Activated CD8-positive, alpha-beta T cell treated with anti-CD3 and anti-CD28 coated beads for 36 hours (primary cell): Measurements from ENCODE around the gene CD3E. TPM values are rescaled to one million over a fixed set of nuclear protein-coding genes. Genes with fewer than 3 reads are reported as not detected.

Experiments
- ATAC-seq: fragments of 200-7000 bp; cut with Tn5 transposase; one replicate; pipeline ENCODE4 v1.10.0; 2021; ENCODE audit warnings: mild to moderate bottlenecking, moderate library complexity
- CTCF ChIA-PET: fragments of 350-600 bp; sonication (Branson Sonifier 250); formaldehyde crosslinking; loops from one replicate; lab custom pipeline; 2021; ENCODE audit warnings: antibody characterized with exemption; lab: Charles Lee
- POLR2A ChIA-PET: fragments of 350-600 bp; sonication (Branson Sonifier 250); formaldehyde crosslinking; loops from one replicate; lab custom pipeline; 2021; ENCODE audit warnings: antibody characterized with exemption; lab: Charles Lee
- DNase-seq: peaks from one replicate; pipeline ENCODE4 v3.0.0-alpha.2; 2020
- H3K27ac Mint-ChIP-seq: one replicate; pipeline ENCODE4 v1.8.0; 2021; ENCODE audit warnings: mild to moderate bottlenecking, mixed read lengths
- H3K27me3 Mint-ChIP-seq: one replicate; pipeline ENCODE4 v1.8.0; 2021; ENCODE audit warnings: mixed read lengths
- H3K36me3 Mint-ChIP-seq: one replicate; pipeline ENCODE4 v1.8.0; 2021; ENCODE audit warnings: low read depth, mixed read lengths
- H3K4me1 Mint-ChIP-seq: one replicate; pipeline ENCODE4 v1.8.0; 2021; ENCODE audit warnings: low read depth, mixed read lengths
- H3K4me3 Mint-ChIP-seq: one replicate; pipeline ENCODE4 v1.8.0; 2021; ENCODE audit warnings: mild to moderate bottlenecking, moderate library complexity, mixed read lengths
- H3K9me3 Mint-ChIP-seq: one replicate; pipeline ENCODE4 v1.8.0; 2021; ENCODE audit warnings: mixed read lengths
- intact Hi-C: fragments of 100-400 bp; cut with micrococcal nuclease; formaldehyde crosslinking; loops from one replicate; pipeline ENCODE4 v1.10.0; 2022
- total RNA-seq, 2 experiments: library from RNA; stranded (reverse); gene quantifications; one replicate each; pipeline ENCODE4 v1.2.3, GENCODE V29; 2021
- TF ChIP-seq, protein P1 (sequence below): fragments of 200-600 bp; IDR thresholded peaks from one replicate; pipeline ENCODE4 v1.8.0; 2022; ENCODE audit warnings: antibody characterized with exemption, mild to moderate bottlenecking

The CD3E gene
- total RNA-seq, 2 experiments from 2014 or later, result 372 to 387 TPM

DNA sequence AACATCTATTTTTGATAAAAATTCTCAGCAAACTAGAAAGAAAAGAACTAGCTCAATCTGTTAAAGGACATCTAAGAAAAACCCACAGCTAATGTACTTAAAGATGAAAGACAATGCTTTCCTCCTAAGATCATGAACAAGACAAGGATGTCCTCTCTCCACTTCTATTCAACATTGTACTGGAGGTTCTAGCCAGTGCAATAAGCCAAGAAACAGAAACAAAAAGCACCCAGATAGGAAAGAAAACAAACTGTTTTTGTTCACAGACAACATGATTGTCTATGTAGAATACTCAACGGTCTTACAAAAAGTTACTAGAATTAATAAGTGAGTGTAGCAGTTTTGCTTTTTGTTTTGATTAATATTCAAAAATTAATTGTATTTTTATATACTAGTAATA, 30.2 kb downstream of the CD3E start:
- ChIA-PET POLR2A (interaction anchor here (2.1 kb wide), 1 partner anchor 10 kb away, joined by 5 read pairs; the partner anchor contains the start of gene CD3G), CTCF (interaction anchor here (1.0 to 1.5 kb wide), 4 partner anchors 22 to 137 kb away, joined by 3 to 5 read pairs (median 3); partner anchors contain the start of gene UBE4A)
- Mint-ChIP-seq H3K9me3 (no peaks in the 10 kb centered on the region), H3K4me1 (peaks cover 44% of the 10 kb centered on the region), H3K27me3 (no peaks in the 10 kb centered on the region), H3K36me3 (peaks cover 45% of the 10 kb centered on the region), H3K27ac (peak overlapping the region; percentile 91), H3K4me3 (peak overlapping the region; percentile 42)
- ATAC-seq (peak; percentile 19), DNase-seq (no peak)
- TF ChIP-seq, protein P1, sequence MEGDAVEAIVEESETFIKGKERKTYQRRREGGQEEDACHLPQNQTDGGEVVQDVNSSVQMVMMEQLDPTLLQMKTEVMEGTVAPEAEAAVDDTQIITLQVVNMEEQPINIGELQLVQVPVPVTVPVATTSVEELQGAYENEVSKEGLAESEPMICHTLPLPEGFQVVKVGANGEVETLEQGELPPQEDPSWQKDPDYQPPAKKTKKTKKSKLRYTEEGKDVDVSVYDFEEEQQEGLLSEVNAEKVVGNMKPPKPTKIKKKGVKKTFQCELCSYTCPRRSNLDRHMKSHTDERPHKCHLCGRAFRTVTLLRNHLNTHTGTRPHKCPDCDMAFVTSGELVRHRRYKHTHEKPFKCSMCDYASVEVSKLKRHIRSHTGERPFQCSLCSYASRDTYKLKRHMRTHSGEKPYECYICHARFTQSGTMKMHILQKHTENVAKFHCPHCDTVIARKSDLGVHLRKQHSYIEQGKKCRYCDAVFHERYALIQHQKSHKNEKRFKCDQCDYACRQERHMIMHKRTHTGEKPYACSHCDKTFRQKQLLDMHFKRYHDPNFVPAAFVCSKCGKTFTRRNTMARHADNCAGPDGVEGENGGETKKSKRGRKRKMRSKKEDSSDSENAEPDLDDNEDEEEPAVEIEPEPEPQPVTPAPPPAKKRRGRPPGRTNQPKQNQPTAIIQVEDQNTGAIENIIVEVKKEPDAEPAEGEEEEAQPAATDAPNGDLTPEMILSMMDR, result no peak
- intact Hi-C loops, result no loop called here

DNA sequence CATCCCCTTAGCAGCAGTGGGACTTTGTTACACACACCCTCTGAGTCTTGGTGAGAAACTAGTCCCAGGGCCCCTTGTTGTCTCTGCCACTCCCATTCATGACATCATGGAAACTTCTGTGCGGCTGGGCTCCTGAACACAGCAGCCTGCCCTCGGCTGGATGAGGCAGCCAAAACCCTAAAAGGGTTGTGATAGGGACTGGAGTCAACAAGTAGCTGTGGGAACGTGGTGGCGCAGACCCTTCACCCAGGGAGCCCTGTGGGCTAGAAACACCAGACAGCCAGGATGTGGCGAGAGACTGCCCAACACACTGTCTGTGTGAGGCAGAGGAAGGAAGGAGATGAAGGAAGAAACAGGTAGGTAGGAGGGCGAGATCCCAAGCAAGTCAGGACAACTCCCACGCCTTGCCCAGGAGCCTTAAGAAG, 34.1 kb downstream of the CD3E start:
- Mint-ChIP-seq H3K27me3 (no peaks in the 10 kb centered on the region), H3K4me1 (peaks cover 39% of the 10 kb centered on the region), H3K36me3 (peaks cover 60% of the 10 kb centered on the region), H3K27ac (peak overlapping the region; percentile 96), H3K4me3 (peak overlapping the region; percentile 81), H3K9me3 (no peaks in the 10 kb centered on the region)
- CTCF ChIA-PET, result interaction anchor here (0.9 to 6.0 kb wide), 6 partner anchors 9 to 182 kb away, joined by 3 to 38 read pairs (median 4); no protein-coding TSS in a partner anchor
- POLR2A ChIA-PET, result interaction anchor here (0.6 to 2.9 kb wide), 13 partner anchors 9 to 234 kb away, joined by 3 to 13 read pairs (median 3); partner anchors contain the start of genes ARCN1 and JAML
- peak; percentile 63 for ATAC-seq
- intact Hi-C loops, result no loop called here
- DNase-seq, result peak; percentile 97
- TF ChIP-seq, protein P1, result no peak

DNA sequence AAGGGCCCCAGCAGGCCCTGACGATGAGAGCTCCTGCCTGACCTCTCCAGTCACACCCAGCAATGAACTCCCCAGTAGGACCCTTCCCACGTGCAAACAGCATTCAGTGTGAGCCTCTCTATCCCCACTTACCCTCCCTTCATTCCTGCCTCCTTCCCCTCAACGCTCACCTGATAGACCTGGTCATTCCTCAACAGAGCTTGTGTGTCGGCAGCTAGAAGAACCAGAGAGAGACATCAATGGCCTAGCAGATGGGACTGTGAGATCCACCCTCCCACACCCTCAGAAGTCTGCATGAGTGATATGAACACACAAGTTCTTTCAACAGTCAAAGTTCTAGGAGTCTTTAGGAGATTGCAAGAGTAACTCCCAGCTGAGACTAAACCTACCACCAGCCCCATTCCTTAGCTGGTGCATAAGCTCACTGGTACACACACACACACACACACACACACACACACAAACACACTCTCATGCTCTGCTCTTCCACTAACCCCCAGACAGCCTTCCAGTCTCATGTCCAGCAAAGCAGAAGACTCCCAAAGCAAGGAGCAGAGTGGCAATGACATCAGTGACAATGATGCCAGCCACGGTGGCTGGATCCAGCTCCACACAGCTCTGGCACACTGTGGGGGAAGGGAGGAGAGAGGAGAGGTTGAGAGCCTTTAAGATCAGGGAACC, 34.9 kb downstream of the CD3E start:
- H3K9me3 Mint-ChIP-seq, result no peaks in the 10 kb centered on the region
- ChIA-PET CTCF (interaction anchor here (0.6 to 6.0 kb wide), 5 partner anchors 8 to 183 kb away, joined by 3 to 38 read pairs (median 3); no protein-coding TSS in a partner anchor), POLR2A (interaction anchor here (0.6 to 2.9 kb wide), 15 partner anchors 9 to 233 kb away, joined by 3 to 13 read pairs (median 3); partner anchors contain the start of genes ARCN1, JAML and MPZL3)
- DNase-seq, result peak; percentile 34
- H3K27me3 Mint-ChIP-seq, result no peaks in the 10 kb centered on the region
- H3K27ac Mint-ChIP-seq, result peak overlapping the region; percentile 96
- no peak for ATAC-seq
- H3K36me3 Mint-ChIP-seq, result peaks cover 57% of the 10 kb centered on the region
- H3K4me3 Mint-ChIP-seq, result peak overlapping the region; percentile 81
- TF ChIP-seq, protein P1, result no peak
- peaks cover 38% of the 10 kb centered on the region for H3K4me1 Mint-ChIP-seq
- intact Hi-C loops, result no loop called here

DNA sequence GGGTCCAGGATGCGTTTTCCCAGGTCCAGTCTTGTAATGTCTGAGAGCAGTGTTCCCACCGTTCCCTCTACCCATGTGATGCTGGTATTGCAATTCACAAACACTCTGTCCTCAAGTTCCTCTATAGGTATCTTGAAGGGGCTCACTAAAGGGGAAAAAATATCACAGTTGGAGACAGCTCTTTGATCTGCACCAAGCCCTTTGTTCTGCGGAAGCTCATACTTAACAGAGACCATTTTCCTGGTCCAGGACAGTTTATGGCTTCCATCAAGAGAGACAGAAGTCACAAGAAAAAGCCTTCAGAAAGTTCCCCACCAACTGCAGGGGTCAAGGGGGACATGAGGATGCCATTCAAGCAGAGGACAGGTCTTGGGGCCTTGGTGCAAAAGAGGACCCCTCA, 35.9 kb downstream of the CD3E start:
- TF ChIP-seq, protein P1, result no peak
- H3K36me3 Mint-ChIP-seq, result peaks cover 61% of the 10 kb centered on the region
- peaks cover 32% of the 10 kb centered on the region for H3K4me1 Mint-ChIP-seq
- H3K27me3 Mint-ChIP-seq, result no peaks in the 10 kb centered on the region
- no peak for ATAC-seq
- peak overlapping the region; percentile 81 for H3K4me3 Mint-ChIP-seq
- CTCF ChIA-PET, result interaction anchor here (0.9 to 6.0 kb wide), 7 partner anchors 11 to 142 kb away, joined by 3 to 38 read pairs (median 3); no protein-coding TSS in a partner anchor
- DNase-seq, result no peak
- H3K9me3 Mint-ChIP-seq, result no peaks in the 10 kb centered on the region
- intact Hi-C loops, result loop anchor here (5.0 kb wide), 2 partner anchors 123 to 138 kb away; no protein-coding TSS in a partner anchor
- POLR2A ChIA-PET, result interaction anchor here (1.2 to 2.5 kb wide), 3 partner anchors 119 to 123 kb away, joined by 3 to 13 read pairs (median 4); no protein-coding TSS in a partner anchor
- H3K27ac Mint-ChIP-seq, result peak overlapping the region; percentile 96
